Liver (tissue), 3 donors: ENCODE measurements around the gene GABRR1.

ENCODE experiments used
- CTCF ChIP-seq: fragments of 150-350 bp; IDR thresholded peaks from 2 replicates; pipeline ENCODE4 v1.5.1; 2017; ENCODE audit warnings: improper control_type of control experiment, low read depth, low read length; ENCODE audit not compliant: missing input control
- EGR1 ChIP-seq, 2 donors: IDR thresholded peaks; 2 replicates each; pipeline ENCODE4 v1.6.1; 2016 to 2018; ENCODE audit warnings: antibody characterized with exemption in 2 of 2, low read depth in 2 of 2
- FOXA1 ChIP-seq: IDR thresholded peaks from 2 replicates; pipeline ENCODE4 v1.6.1; 2016; ENCODE audit warnings: antibody characterized with exemption
- NR2F2 ChIP-seq: IDR thresholded peaks from 2 replicates; pipeline ENCODE4 v1.6.1; 2016; ENCODE audit warnings: antibody characterized with exemption
- RAD21 ChIP-seq, 2 donors: IDR thresholded peaks; 2 replicates each; pipeline ENCODE4 v1.6.1; 2016; ENCODE audit warnings: antibody characterized with exemption in 2 of 2, mild to moderate bottlenecking in 2 of 2
- REST ChIP-seq: IDR thresholded peaks from 2 replicates; pipeline ENCODE4 v1.6.1; 2016; ENCODE audit warnings: antibody characterized with exemption, mild to moderate bottlenecking
- TF ChIP-seq, protein P1 (sequence below): IDR thresholded peaks from 2 replicates; pipeline ENCODE4 v1.6.1; 2016; ENCODE audit warnings: antibody characterized with exemption
- donor health status: healthy.
- donor health status: healthy.

GRCh38 chr6:89215391-89215790, 1.8 kb downstream of the GABRR1 start:
- TF ChIP-seq CTCF (no peak), EGR1 (IDR thresholded peaks at IDR 0.05; ENCODE audit: low read depth in 2 of 2) (no peak), REST (no peak), NR2F2 (no peak), FOXA1 (no peak), RAD21 (IDR thresholded peaks at IDR 0.05) (no peak)
- TF ChIP-seq, protein P1, sequence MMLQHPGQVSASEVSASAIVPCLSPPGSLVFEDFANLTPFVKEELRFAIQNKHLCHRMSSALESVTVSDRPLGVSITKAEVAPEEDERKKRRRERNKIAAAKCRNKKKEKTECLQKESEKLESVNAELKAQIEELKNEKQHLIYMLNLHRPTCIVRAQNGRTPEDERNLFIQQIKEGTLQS, result no peak
